GM18519 (cell line): ENCODE results near the gene GNGT1.
A peak's percentile ranks its signal among the peaks of the same experiment; 100 is the strongest.

ENCODE experiments used
- ATAC-seq: cut with Tn5 transposase; IDR thresholded peaks from one replicate; pipeline ENCODE4 v1.9.1; 2021; ENCODE audit warnings: mild to moderate bottlenecking, moderate library complexity; ENCODE audit not compliant: unreplicated experiment, low FRiP score

The GNGT1 gene

GRCh38 chr7:93937818-93938217, 31.5 kb downstream of the GNGT1 start:
- ATAC-seq, result no peak

- no peak for ATAC-seq
These were observed 31.9 kb downstream of the GNGT1 start for GRCh38 chr7:93938293-93938692.

GRCh38 chr7:93941945-93942344, 35.6 kb downstream of the GNGT1 start:
- ATAC-seq, result no peak

- ATAC-seq, result no peak
These were observed 37.6 kb downstream of the GNGT1 start for GRCh38 chr7:93943816-93944540.

GRCh38 chr7:93944673-93945072, 38.3 kb downstream of the GNGT1 start:
- ATAC-seq, result no peak

GRCh38 chr7:93945083-93945482, 38.7 kb downstream of the GNGT1 start:
- no peak for ATAC-seq

- ATAC-seq, result no peak
These were observed 39.6 kb downstream of the GNGT1 start for GRCh38 chr7:93945756-93946535.

GRCh38 chr7:93948106-93948505, 41.7 kb downstream of the GNGT1 start:
- no peak for ATAC-seq

- no peak for ATAC-seq
These were observed 42.5 kb downstream of the GNGT1 start for GRCh38 chr7:93948873-93949272.

GRCh38 chr7:93949423-93949822, 43.1 kb downstream of the GNGT1 start:
- no peak for ATAC-seq

- peak; percentile 76 for ATAC-seq
These were observed 48.9 kb downstream of the GNGT1 start for GRCh38 chr7:93955304-93955703.

- ATAC-seq, result no peak
These were observed 51.4 kb downstream of the GNGT1 start for GRCh38 chr7:93957767-93958166.

GRCh38 chr7:93958216-93958615, 51.8 kb downstream of the GNGT1 start:
- ATAC-seq, result no peak

GRCh38 chr7:93958651-93959050, 52.3 kb downstream of the GNGT1 start:
- ATAC-seq, result peak; percentile 38
